ENCODE measurements around the gene VPS54. TPM values are rescaled to one million over a fixed set of nuclear protein-coding genes. Genes with fewer than 3 reads are reported as not detected.

Gene VPS54
- total RNA-seq, 1 experiment from 2014 or later: 13.1 TPM

GRCh38 chr2:64063924-64064331, 44.7 kb upstream of the VPS54 start:
- POLR2A ChIA-PET: interaction anchor here (0.6 to 1.8 kb wide), 11 partner anchors 14 to 248 kb away, joined by 3 to 7 read pairs (median 4); no protein-coding TSS in a partner anchor
- Mint-ChIP-seq H3K9me3 (ENCODE audit: unreplicated experiment) (no peaks in the 10 kb centered on the region), H3K27me3 (ENCODE audit: insufficient read depth, unreplicated experiment) (no peaks in the 10 kb centered on the region), H3K4me1 (ENCODE audit: insufficient read depth, unreplicated experiment) (peaks cover 38% of the 10 kb centered on the region), H3K36me3 (ENCODE audit: insufficient read depth, unreplicated experiment) (no peaks in the 10 kb centered on the region), H3K27ac (ENCODE audit: low read depth, unreplicated experiment) (peak overlapping the region; percentile 33), H3K4me3 (ENCODE audit: unreplicated experiment) (no peak overlapping the region)
- intact Hi-C loops (cut with micrococcal nuclease): loop anchor here (5.0 to 10.0 kb wide), 2 partner anchors 51 to 78 kb away; partner anchors contain the start of gene PELI1
- BruUV-seq (replicated peaks): no TSS peak
- TF ChIP-seq CTCF (IDR thresholded peaks at IDR 0.05; ENCODE audit: unreplicated experiment): no peak
- DNase-seq (ENCODE audit: unreplicated experiment): no peak
- CTCF ChIA-PET: interaction anchor here (0.6 to 1.6 kb wide), 3 partner anchors 14 to 248 kb away, joined by 3 to 4 read pairs (median 4); no protein-coding TSS in a partner anchor

- CTCF ChIA-PET: interaction anchor here (0.6 to 1.6 kb wide), 4 partner anchors 13 to 249 kb away, joined by 3 to 4 read pairs (median 4); no protein-coding TSS in a partner anchor
- POLR2A ChIA-PET: interaction anchor here (0.6 to 1.8 kb wide), 12 partner anchors 14 to 261 kb away, joined by 3 to 6 read pairs (median 4); no protein-coding TSS in a partner anchor
- intact Hi-C loops (cut with micrococcal nuclease): loop anchor here (5.0 to 10.0 kb wide), 2 partner anchors 51 to 79 kb away; partner anchors contain the start of gene PELI1
- Mint-ChIP-seq H3K9me3 (ENCODE audit: unreplicated experiment) (no peaks in the 10 kb centered on the region), H3K27ac (ENCODE audit: low read depth, unreplicated experiment) (peak overlapping the region; percentile 33), H3K27me3 (ENCODE audit: insufficient read depth, unreplicated experiment) (no peaks in the 10 kb centered on the region), H3K36me3 (ENCODE audit: insufficient read depth, unreplicated experiment) (no peaks in the 10 kb centered on the region), H3K4me3 (ENCODE audit: unreplicated experiment) (no peak overlapping the region), H3K4me1 (ENCODE audit: insufficient read depth, unreplicated experiment) (peaks cover 38% of the 10 kb centered on the region)
- no peak for DNase-seq (ENCODE audit: unreplicated experiment)
- no peak for TF ChIP-seq CTCF (IDR thresholded peaks at IDR 0.05; ENCODE audit: unreplicated experiment)
- no TSS peak for BruUV-seq (replicated peaks)
Observed at GRCh38 chr2:64063454-64063853, 44.2 kb upstream of the VPS54 start.

GRCh38 chr2:64062840-64063239, 43.6 kb upstream of the VPS54 start:
- no peak overlapping the region for H3K4me3 Mint-ChIP-seq (ENCODE audit: unreplicated experiment)
- no peaks in the 10 kb centered on the region for H3K27me3 Mint-ChIP-seq (ENCODE audit: insufficient read depth, unreplicated experiment)
- POLR2A ChIA-PET: interaction anchor here (0.6 to 1.4 kb wide), 10 partner anchors 41 to 261 kb away, joined by 3 to 6 read pairs (median 4); no protein-coding TSS in a partner anchor
- peak; percentile 91 for DNase-seq (ENCODE audit: unreplicated experiment)
- no peaks in the 10 kb centered on the region for H3K36me3 Mint-ChIP-seq (ENCODE audit: insufficient read depth, unreplicated experiment)
- H3K9me3 Mint-ChIP-seq (ENCODE audit: unreplicated experiment): no peaks in the 10 kb centered on the region
- H3K4me1 Mint-ChIP-seq (ENCODE audit: insufficient read depth, unreplicated experiment): peaks cover 38% of the 10 kb centered on the region
- intact Hi-C loops (cut with micrococcal nuclease): loop anchor here (5.0 to 10.0 kb wide), 2 partner anchors 52 to 79 kb away; partner anchors contain the start of gene PELI1
- no peak for TF ChIP-seq CTCF (IDR thresholded peaks at IDR 0.05; ENCODE audit: unreplicated experiment)
- CTCF ChIA-PET: interaction anchor here (1.1 to 1.6 kb wide), 2 partner anchors 80 to 249 kb away, joined by 3 to 4 read pairs; no protein-coding TSS in a partner anchor
- peak overlapping the region; percentile 33 for H3K27ac Mint-ChIP-seq (ENCODE audit: low read depth, unreplicated experiment)
- no TSS peak for BruUV-seq (replicated peaks)

GRCh38 chr2:64059270-64059669, 40.0 kb upstream of the VPS54 start:
- H3K9me3 Mint-ChIP-seq (ENCODE audit: unreplicated experiment): no peaks in the 10 kb centered on the region
- H3K4me3 Mint-ChIP-seq (ENCODE audit: unreplicated experiment): no peak overlapping the region
- BruUV-seq (replicated peaks): no TSS peak
- DNase-seq (ENCODE audit: unreplicated experiment): no peak
- H3K4me1 Mint-ChIP-seq (ENCODE audit: insufficient read depth, unreplicated experiment): peaks cover 44% of the 10 kb centered on the region
- no peaks in the 10 kb centered on the region for H3K36me3 Mint-ChIP-seq (ENCODE audit: insufficient read depth, unreplicated experiment)
- intact Hi-C loops (cut with micrococcal nuclease): no loop called here
- H3K27me3 Mint-ChIP-seq (ENCODE audit: insufficient read depth, unreplicated experiment): no peaks in the 10 kb centered on the region
- ChIA-PET CTCF (interaction anchor here (0.6 to 0.9 kb wide), 4 partner anchors 9 to 637 kb away, joined by 3 to 7 read pairs (median 4); partner anchors contain the start of gene WDPCP), POLR2A (interaction anchor here (0.6 to 1.2 kb wide), 2 partner anchors 74 to 81 kb away, joined by 3 to 4 read pairs; no protein-coding TSS in a partner anchor)
- no peak for TF ChIP-seq CTCF (IDR thresholded peaks at IDR 0.05; ENCODE audit: unreplicated experiment)
- H3K27ac Mint-ChIP-seq (ENCODE audit: low read depth, unreplicated experiment): no peak overlapping the region

All from MCF 10A (cell line).